ENCODE data around the gene FAM20C.

DNA sequence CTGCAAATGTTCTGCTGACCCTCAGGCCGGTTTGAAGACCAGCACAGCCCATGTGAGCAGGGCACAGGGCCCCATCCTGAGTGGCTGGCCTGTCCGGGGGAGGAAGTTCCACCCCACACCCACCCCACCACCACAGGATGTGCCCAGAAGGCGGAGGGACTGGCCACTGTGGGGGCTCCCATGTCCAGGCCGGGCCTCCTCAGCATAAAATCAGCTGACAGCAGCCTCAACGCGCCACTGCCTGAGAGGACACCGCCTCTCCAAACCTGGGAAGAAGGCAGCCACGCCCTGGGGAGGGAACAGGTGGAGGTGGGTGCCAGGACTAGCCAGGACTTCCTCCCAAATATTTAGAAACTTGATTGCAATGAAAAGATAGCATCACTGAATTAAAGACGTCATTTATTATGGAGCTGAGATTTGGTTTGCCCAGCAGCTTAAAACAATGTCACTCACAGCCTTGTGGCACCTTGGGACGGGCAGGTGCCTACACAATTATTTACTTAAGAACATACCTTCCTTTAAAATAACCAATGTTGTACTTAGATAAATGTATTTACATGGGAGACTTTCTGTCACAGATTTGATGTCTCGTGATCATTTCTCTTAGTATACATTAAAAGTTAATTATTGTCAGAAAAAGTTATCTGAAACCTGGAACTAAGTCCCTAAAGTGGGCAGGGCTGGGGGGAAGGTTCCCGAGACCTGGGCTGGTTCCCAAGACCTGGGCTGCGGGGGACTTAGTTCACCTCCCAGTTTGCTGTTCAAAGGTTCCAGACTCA, 27.3 kb upstream of the FAM20C start:
- TF ChIP-seq, protein P1, sequence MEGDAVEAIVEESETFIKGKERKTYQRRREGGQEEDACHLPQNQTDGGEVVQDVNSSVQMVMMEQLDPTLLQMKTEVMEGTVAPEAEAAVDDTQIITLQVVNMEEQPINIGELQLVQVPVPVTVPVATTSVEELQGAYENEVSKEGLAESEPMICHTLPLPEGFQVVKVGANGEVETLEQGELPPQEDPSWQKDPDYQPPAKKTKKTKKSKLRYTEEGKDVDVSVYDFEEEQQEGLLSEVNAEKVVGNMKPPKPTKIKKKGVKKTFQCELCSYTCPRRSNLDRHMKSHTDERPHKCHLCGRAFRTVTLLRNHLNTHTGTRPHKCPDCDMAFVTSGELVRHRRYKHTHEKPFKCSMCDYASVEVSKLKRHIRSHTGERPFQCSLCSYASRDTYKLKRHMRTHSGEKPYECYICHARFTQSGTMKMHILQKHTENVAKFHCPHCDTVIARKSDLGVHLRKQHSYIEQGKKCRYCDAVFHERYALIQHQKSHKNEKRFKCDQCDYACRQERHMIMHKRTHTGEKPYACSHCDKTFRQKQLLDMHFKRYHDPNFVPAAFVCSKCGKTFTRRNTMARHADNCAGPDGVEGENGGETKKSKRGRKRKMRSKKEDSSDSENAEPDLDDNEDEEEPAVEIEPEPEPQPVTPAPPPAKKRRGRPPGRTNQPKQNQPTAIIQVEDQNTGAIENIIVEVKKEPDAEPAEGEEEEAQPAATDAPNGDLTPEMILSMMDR (IDR thresholded peaks at IDR 0.05 in 4 of 5, conservative IDR thresholded peaks at IDR 0.05 in 1 of 5): no peak
- TF ChIP-seq POLR2A (IDR thresholded peaks at IDR 0.05): no peak

Measured in gastrocnemius medialis (tissue), 4 donors.